CD1c-positive myeloid dendritic cell (primary cell): Measurements from ENCODE around the gene KLK6.
A peak's percentile ranks its signal among the peaks of the same experiment; 100 is the strongest.

ENCODE experiments used
- DNase-seq: peaks from one replicate; pipeline ENCODE4 v3.0.0-alpha.2; 2016; ENCODE audit errors: extremely low spot score

Gene KLK6

GRCh38 chr19:50952910-50953309 is 16.5 kb downstream of the KLK6 start, which contains the start of gene KLK5:
Gene KLK5 (minus strand): TSS chr19:50953038. CDS start chr19:50952657, 381 bp downstream.
- no peak for DNase-seq

- DNase-seq, result no peak
These were observed 19.5 kb downstream of the KLK6 start for GRCh38 chr19:50949861-50950260.

GRCh38 chr19:50947123-50947522 is 22.3 kb downstream of the KLK6 start:
- no peak for DNase-seq

GRCh38 chr19:50944795-50945194 is 24.6 kb downstream of the KLK6 start:
- DNase-seq, result no peak

- DNase-seq, result no peak
These were observed 26.1 kb downstream of the KLK6 start for GRCh38 chr19:50943074-50943828.

GRCh38 chr19:50939596-50939995 is 29.8 kb downstream of the KLK6 start:
- DNase-seq, result peak; percentile 4

- no peak for DNase-seq
These were observed 35.8 kb downstream of the KLK6 start for GRCh38 chr19:50933640-50934039.

GRCh38 chr19:50932690-50933083 is 36.7 kb downstream of the KLK6 start:
- DNase-seq, result no peak

- DNase-seq, result no peak
These were observed 37.2 kb downstream of the KLK6 start for GRCh38 chr19:50932018-50932689.

GRCh38 chr19:50931023-50931422 is 38.4 kb downstream of the KLK6 start:
- no peak for DNase-seq

- DNase-seq, result no peak
These were observed 40.6 kb downstream of the KLK6 start for GRCh38 chr19:50928831-50929230.

- DNase-seq, result no peak
These were observed 43.2 kb downstream of the KLK6 start for GRCh38 chr19:50926144-50926543.

- no peak for DNase-seq
These were observed 43.7 kb downstream of the KLK6 start for GRCh38 chr19:50925734-50926133.

- no peak for DNase-seq
These were observed 44.8 kb downstream of the KLK6 start for GRCh38 chr19:50924586-50924985.

- DNase-seq, result peak; percentile 89
These were observed 47.0 kb downstream of the KLK6 start for GRCh38 chr19:50922317-50922853.

- peak; percentile 73 for DNase-seq
These were observed 47.7 kb downstream of the KLK6 start for GRCh38 chr19:50921426-50922316.

GRCh38 chr19:50916069-50916468 is 53.3 kb downstream of the KLK6 start:
- DNase-seq, result no peak

- peak; percentile 46 for DNase-seq
These were observed 56.4 kb downstream of the KLK6 start for GRCh38 chr19:50912727-50913716.

GRCh38 chr19:50912102-50912599 is 57.2 kb downstream of the KLK6 start:
- no peak for DNase-seq
